ENCODE results near the gene LIMCH1. TPM values are rescaled to one million over a fixed set of nuclear protein-coding genes. Genes with fewer than 3 reads are reported as not detected.

The LIMCH1 gene
- total RNA-seq, 2 experiments from 2014 or later, result not detected

GRCh38 chr4:41561244-41561643, 23.3 kb downstream of the LIMCH1 start:
- Histone ChIP-seq H3K9me2 (ENCODE audit: insufficient read depth, low read length) (no peaks in the 10 kb centered on the region), H3K9me3 (ENCODE audit: low read length) (no peaks in the 10 kb centered on the region), H3K27ac (ENCODE audit: low read depth, low read length, poor library complexity, severe bottlenecking) (no peak overlapping the region), H3K4me3 (ENCODE audit: low read depth, low read length, poor library complexity, severe bottlenecking) (no peak overlapping the region), H3K4me2 (ENCODE audit: low read length) (no peak overlapping the region), H3K36me3 (ENCODE audit: insufficient read depth, low read length) (no peaks in the 10 kb centered on the region), H4K20me1 (ENCODE audit: insufficient read depth, low read length) (no peaks in the 10 kb centered on the region), H3K4me1 (ENCODE audit: insufficient read depth, low read length, poor library complexity, severe bottlenecking) (no peaks in the 10 kb centered on the region), H3K79me2 (ENCODE audit: insufficient read depth, low read depth, low read length) (no peaks in the 10 kb centered on the region), H2AFZ (ENCODE audit: low read length) (no peak overlapping the region)
- BruUV-seq (replicated peaks), result no TSS peak
- intact Hi-C loops (cut with micrococcal nuclease; ENCODE audit: unreplicated experiment), result no loop called here
- DNase-seq (ENCODE audit: low spot score), result no peak
- CTCF ChIA-PET (ENCODE audit: unreplicated experiment), result no interaction called here
- POLR2A ChIA-PET, result no interaction called here
- TF ChIP-seq EZH2phosphoT487 (IDR thresholded peaks at IDR 0.05; ENCODE audit: borderline replicate concordance, low read depth, low read length) (no peak), CTCF (conservative IDR thresholded peaks at IDR 0.05; ENCODE audit: low read length) (no peak)

GRCh38 chr4:41567186-41567585, 29.2 kb downstream of the LIMCH1 start:
- no peaks in the 10 kb centered on the region for H3K9me2 ChIP-seq (ENCODE audit: insufficient read depth, low read length)
- POLR2A ChIA-PET, result interaction anchor here (0.6 to 0.8 kb wide), 3 partner anchors 11 to 346 kb away, joined by 3 read pairs; no protein-coding TSS in a partner anchor
- no peak overlapping the region for H3K4me2 ChIP-seq (ENCODE audit: low read length)
- H3K79me2 ChIP-seq (ENCODE audit: insufficient read depth, low read depth, low read length), result no peaks in the 10 kb centered on the region
- H3K4me3 ChIP-seq (ENCODE audit: low read depth, low read length, poor library complexity, severe bottlenecking), result no peak overlapping the region
- no peaks in the 10 kb centered on the region for H4K20me1 ChIP-seq (ENCODE audit: insufficient read depth, low read length)
- CTCF ChIA-PET (ENCODE audit: unreplicated experiment), result no interaction called here
- no peaks in the 10 kb centered on the region for H3K4me1 ChIP-seq (ENCODE audit: insufficient read depth, low read length, poor library complexity, severe bottlenecking)
- no peaks in the 10 kb centered on the region for H3K36me3 ChIP-seq (ENCODE audit: insufficient read depth, low read length)
- BruUV-seq (replicated peaks), result no TSS peak
- no peak for TF ChIP-seq EZH2phosphoT487 (IDR thresholded peaks at IDR 0.05; ENCODE audit: borderline replicate concordance, low read depth, low read length)
- TF ChIP-seq CTCF (conservative IDR thresholded peaks at IDR 0.05; ENCODE audit: low read length), result no peak
- intact Hi-C loops (cut with micrococcal nuclease; ENCODE audit: unreplicated experiment), result no loop called here
- H3K9me3 ChIP-seq (ENCODE audit: low read length), result no peaks in the 10 kb centered on the region
- H2AFZ ChIP-seq (ENCODE audit: low read length), result no peak overlapping the region
- no peak for DNase-seq (ENCODE audit: low spot score)
- H3K27ac ChIP-seq (ENCODE audit: low read depth, low read length, poor library complexity, severe bottlenecking), result no peak overlapping the region

- POLR2A ChIA-PET, result interaction anchor here (0.6 to 0.8 kb wide), 3 partner anchors 9 to 1469 kb away, joined by 3 read pairs; no protein-coding TSS in a partner anchor
- Histone ChIP-seq H4K20me1 (ENCODE audit: insufficient read depth, low read length) (no peaks in the 10 kb centered on the region), H3K4me3 (ENCODE audit: low read depth, low read length, poor library complexity, severe bottlenecking) (no peak overlapping the region), H3K4me2 (ENCODE audit: low read length) (no peak overlapping the region), H3K36me3 (ENCODE audit: insufficient read depth, low read length) (no peaks in the 10 kb centered on the region), H3K27ac (ENCODE audit: low read depth, low read length, poor library complexity, severe bottlenecking) (no peak overlapping the region), H3K9me2 (ENCODE audit: insufficient read depth, low read length) (no peaks in the 10 kb centered on the region), H3K4me1 (ENCODE audit: insufficient read depth, low read length, poor library complexity, severe bottlenecking) (no peaks in the 10 kb centered on the region), H3K9me3 (ENCODE audit: low read length) (no peaks in the 10 kb centered on the region), H2AFZ (ENCODE audit: low read length) (no peak overlapping the region), H3K79me2 (ENCODE audit: insufficient read depth, low read depth, low read length) (no peaks in the 10 kb centered on the region)
- no peak for DNase-seq (ENCODE audit: low spot score)
- BruUV-seq (replicated peaks), result no TSS peak
- CTCF ChIA-PET (ENCODE audit: unreplicated experiment), result no interaction called here
- intact Hi-C loops (cut with micrococcal nuclease; ENCODE audit: unreplicated experiment), result no loop called here
- TF ChIP-seq EZH2phosphoT487 (IDR thresholded peaks at IDR 0.05; ENCODE audit: borderline replicate concordance, low read depth, low read length) (no peak), CTCF (conservative IDR thresholded peaks at IDR 0.05; ENCODE audit: low read length) (no peak)
These were observed 30.4 kb downstream of the LIMCH1 start for GRCh38 chr4:41568363-41568762.
